GM18951 (cell line): ENCODE results near the gene KDM4D.
"Not testable (repeated sequence)": the region's sequence is repeated elsewhere in the genome, so short reads cannot be mapped to it uniquely, and the experiment has no call there.

Source experiments
- POLR2A ChIP-seq: IDR thresholded peaks from 4 replicates; pipeline ENCODE4 v1.6.1; 2011; ENCODE audit warnings: mild to moderate bottlenecking; ENCODE audit not compliant: insufficient read length, insufficient read depth; ENCODE audit errors: extremely low read depth
- in situ Hi-C: fragments of 300-500 bp; cut with MboI; formaldehyde crosslinking; loops from one replicate; pipeline ENCODE4 v1.12.0; 2022; ENCODE audit warnings: low sequenced_read_pairs, mixed read lengths, inconsistent platforms; ENCODE audit not compliant: unreplicated experiment

KDM4D gene

GRCh38 chr11:95028357-95028756, 54.8 kb downstream of the KDM4D start:
- no peak for TF ChIP-seq POLR2A
- in situ Hi-C loops, result no loop called here

- in situ Hi-C loops, result no loop called here
- TF ChIP-seq POLR2A, result no peak
Measured at GRCh38 chr11:95033051-95033450, 59.5 kb downstream of the KDM4D start.

- TF ChIP-seq POLR2A, result no peak
- in situ Hi-C loops, result no loop called here
Measured at GRCh38 chr11:95035316-95035715, 61.8 kb downstream of the KDM4D start.

DNA sequence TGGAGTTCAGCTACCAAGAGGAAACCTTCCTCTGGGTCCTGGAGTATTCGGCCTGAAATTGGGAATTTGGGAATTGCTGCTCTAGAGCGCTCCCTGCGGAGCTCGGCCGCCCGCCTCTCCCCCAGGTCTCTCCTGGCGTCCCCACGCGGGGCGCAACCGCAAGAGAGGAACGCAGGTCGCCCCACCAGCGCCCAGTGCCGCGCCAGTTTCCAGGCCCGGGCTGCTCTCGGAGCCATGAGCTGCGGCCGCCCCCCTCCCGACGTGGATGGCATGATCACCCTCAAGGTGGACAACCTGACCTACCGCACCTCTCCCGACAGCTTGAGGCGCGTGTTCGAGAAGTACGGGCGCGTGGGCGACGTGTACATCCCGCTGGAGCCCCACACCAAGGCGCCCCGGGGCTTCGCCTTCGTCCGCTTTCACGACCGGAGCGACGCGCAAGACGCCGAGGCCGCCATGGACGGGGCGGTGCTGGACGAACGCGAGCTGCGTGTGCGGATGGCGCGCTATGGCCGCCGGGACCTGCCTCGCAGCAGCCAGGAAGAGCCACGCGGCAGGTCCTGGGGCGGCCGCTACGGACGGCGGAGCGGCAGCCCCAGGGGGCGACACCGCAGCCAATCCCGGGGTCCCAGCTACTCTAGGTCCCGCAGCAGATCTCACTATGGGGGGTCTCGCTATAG, 64.0 kb downstream of the KDM4D start:
- in situ Hi-C loops, result not testable (repeated sequence)

- no peak for TF ChIP-seq POLR2A
- in situ Hi-C loops, result no loop called here
Measured at GRCh38 chr11:95042239-95042638, 68.7 kb downstream of the KDM4D start.

- no peak for TF ChIP-seq POLR2A
- in situ Hi-C loops, result no loop called here
Measured at GRCh38 chr11:95042906-95043305, 69.4 kb downstream of the KDM4D start.

- no peak for TF ChIP-seq POLR2A
- in situ Hi-C loops, result no loop called here
Measured at GRCh38 chr11:95044010-95044409, 70.5 kb downstream of the KDM4D start.

GRCh38 chr11:95045812-95046211, 72.3 kb downstream of the KDM4D start:
- TF ChIP-seq POLR2A, result no peak
- in situ Hi-C loops, result no loop called here
